ENCODE data around the gene CCDC134.

DNA sequence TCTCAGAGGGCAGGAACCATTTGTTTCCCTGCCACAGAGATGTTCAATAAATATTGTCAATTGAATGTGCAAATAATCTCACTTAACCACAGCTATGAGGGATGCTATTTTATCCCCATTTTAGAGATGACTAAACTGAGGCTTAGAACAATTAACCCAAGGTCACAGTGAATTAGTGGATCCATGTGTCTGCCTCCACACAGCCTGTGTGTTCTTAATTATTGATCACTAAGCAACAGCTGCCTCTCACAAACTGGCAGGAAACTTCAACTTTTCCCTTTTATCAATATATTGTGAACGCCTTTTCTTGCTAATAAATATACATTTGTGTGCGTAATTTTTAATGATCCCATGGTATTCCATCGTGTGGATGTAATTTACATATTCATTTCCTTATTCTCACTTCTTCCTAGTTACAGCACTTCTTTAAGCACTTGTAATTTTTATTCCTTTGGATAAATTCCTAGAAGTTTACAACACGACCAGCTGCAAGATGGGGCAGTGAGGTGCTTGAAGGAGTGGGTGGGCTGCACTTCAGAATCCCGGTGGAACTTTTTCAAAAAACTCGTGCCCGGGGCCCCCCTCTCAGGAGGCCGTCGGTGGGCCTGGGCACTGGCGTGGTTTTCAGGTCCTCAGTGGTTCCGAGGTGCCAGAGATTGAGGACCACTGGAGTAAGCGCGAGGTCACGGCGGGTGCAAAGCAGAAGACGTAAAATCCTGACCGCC, 31.5 kb downstream of the CCDC134 start:
- no peak for TF ChIP-seq EP300 (IDR thresholded peaks at IDR 0.05)
- no peak for TF ChIP-seq CTCF (IDR thresholded peaks at IDR 0.05)
- TF ChIP-seq POLR2A (IDR thresholded peaks at IDR 0.05) = no peak
- no peak for TF ChIP-seq POLR2AphosphoS5 (IDR thresholded peaks at IDR 0.05)
